ENCODE measurements around the gene UBE2V1.

UBE2V1 gene

DNA sequence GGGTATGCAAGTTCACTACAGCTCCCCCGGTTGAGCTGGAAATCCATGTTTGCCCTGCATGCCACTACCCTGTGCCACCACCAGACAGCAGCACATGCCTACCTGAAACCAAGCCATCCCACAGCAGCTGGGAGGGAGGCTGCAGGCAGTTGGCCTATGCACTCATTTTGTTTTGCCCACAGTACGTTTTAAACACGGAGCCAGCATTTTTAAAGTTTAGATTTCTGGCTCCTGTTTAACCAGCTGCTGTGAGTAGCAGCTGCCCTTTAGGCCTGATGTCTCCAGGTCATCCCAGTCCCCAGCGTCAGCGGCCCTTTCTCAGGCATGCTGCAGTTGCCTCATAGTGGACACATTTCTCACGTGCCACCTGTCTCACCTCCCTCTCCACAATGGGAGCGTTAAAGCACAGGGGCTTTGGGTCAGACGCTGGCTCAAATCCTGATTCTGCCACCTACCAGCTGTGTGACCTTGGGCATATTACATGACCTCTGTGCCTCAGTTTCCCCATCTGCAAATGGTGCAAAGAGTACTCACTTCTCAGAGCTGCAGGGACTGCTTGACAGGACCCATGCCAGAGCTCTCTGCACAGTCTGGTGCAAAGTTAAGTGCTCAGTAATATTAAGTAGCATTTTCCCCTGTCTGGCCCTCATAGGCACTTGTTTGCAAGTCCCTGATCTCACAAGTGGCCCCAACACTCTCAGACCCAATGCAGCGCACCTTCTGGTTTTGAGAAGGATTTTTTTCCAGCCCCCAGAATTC lies 8.2 kb upstream of the UBE2V1 start:
- Histone ChIP-seq H3K36me3 (ENCODE audit: low read length) (no peaks in the 10 kb centered on the region), H3K9ac (ENCODE audit: low read length) (no peak overlapping the region), H3K27ac (ENCODE audit: low read depth, low read length) (no peak overlapping the region), H3K27me3 (ENCODE audit: low read length) (no peaks in the 10 kb centered on the region), H3K4me3 (ENCODE audit: insufficient read depth, low read length, poor library complexity, severe bottlenecking) (no peak overlapping the region), H3K9me3 (ENCODE audit: insufficient read depth, low read length) (no peaks in the 10 kb centered on the region), H3K79me2 (ENCODE audit: insufficient read depth, low read length) (no peaks in the 10 kb centered on the region), H3F3A (ENCODE audit: insufficient read depth) (no peaks in the 10 kb centered on the region), H4K20me1 (ENCODE audit: low read depth, low read length) (no peaks in the 10 kb centered on the region), H3K4me2 (ENCODE audit: low read depth, low read length, poor library complexity, severe bottlenecking) (no peak overlapping the region), H2AFZ (ENCODE audit: low read depth, low read length, severe bottlenecking) (no peak overlapping the region), H3K9me2 (replicated peaks; ENCODE audit: insufficient read depth, low read length) (no peaks in the 10 kb centered on the region)
- peak; percentile 59 for TF ChIP-seq CTCF (IDR thresholded peaks at IDR 0.05; ENCODE audit: insufficient read depth, low read length, poor library complexity, severe bottlenecking)
- no peak for TF ChIP-seq EZH2phosphoT487 (conservative IDR thresholded peaks at IDR 0.05; ENCODE audit: low read length)

GRCh38 chr20:50118203-50118602 lies 5.3 kb upstream of the UBE2V1 start:
- no peak for TF ChIP-seq CTCF (IDR thresholded peaks at IDR 0.05; ENCODE audit: insufficient read depth, low read length, poor library complexity, severe bottlenecking)
- no peak for TF ChIP-seq EZH2phosphoT487 (conservative IDR thresholded peaks at IDR 0.05; ENCODE audit: low read length)
- Histone ChIP-seq H3K36me3 (ENCODE audit: low read length) (no peaks in the 10 kb centered on the region), H3K79me2 (ENCODE audit: insufficient read depth, low read length) (peaks cover 14% of the 10 kb centered on the region; the same call in 1 of the 2 replicates), H3K9me3 (ENCODE audit: insufficient read depth, low read length) (no peaks in the 10 kb centered on the region), H3K9me2 (replicated peaks; ENCODE audit: insufficient read depth, low read length) (no peaks in the 10 kb centered on the region), H3K9ac (ENCODE audit: low read length) (no peak overlapping the region), H4K20me1 (ENCODE audit: low read depth, low read length) (no peaks in the 10 kb centered on the region), H2AFZ (ENCODE audit: low read depth, low read length, severe bottlenecking) (no peak overlapping the region), H3K27me3 (ENCODE audit: low read length) (no peaks in the 10 kb centered on the region), H3K4me2 (ENCODE audit: low read depth, low read length, poor library complexity, severe bottlenecking) (no peak overlapping the region), H3F3A (ENCODE audit: insufficient read depth) (peaks cover 13% of the 10 kb centered on the region), H3K4me3 (ENCODE audit: insufficient read depth, low read length, poor library complexity, severe bottlenecking) (no peak overlapping the region), H3K27ac (ENCODE audit: low read depth, low read length) (no peak overlapping the region)

- Histone ChIP-seq H3K4me3 (ENCODE audit: insufficient read depth, low read length, poor library complexity, severe bottlenecking) (peak overlapping the region; percentile 89), H3K36me3 (ENCODE audit: low read length) (no peaks in the 10 kb centered on the region), H4K20me1 (ENCODE audit: low read depth, low read length) (no peaks in the 10 kb centered on the region; the same call in 1 of the 2 replicates), H3K27ac (ENCODE audit: low read depth, low read length) (no peak overlapping the region), H3K4me2 (ENCODE audit: low read depth, low read length, poor library complexity, severe bottlenecking) (peak overlapping the region; percentile 91), H3F3A (ENCODE audit: insufficient read depth) (peaks cover 14% of the 10 kb centered on the region), H2AFZ (ENCODE audit: low read depth, low read length, severe bottlenecking) (peak overlapping the region; percentile 87), H3K9me2 (replicated peaks; ENCODE audit: insufficient read depth, low read length) (no peaks in the 10 kb centered on the region), H3K27me3 (ENCODE audit: low read length) (no peaks in the 10 kb centered on the region), H3K9me3 (ENCODE audit: insufficient read depth, low read length) (no peaks in the 10 kb centered on the region), H3K79me2 (ENCODE audit: insufficient read depth, low read length) (peaks cover 29% of the 10 kb centered on the region), H3K9ac (ENCODE audit: low read length) (peak overlapping the region; percentile 68)
- TF ChIP-seq EZH2phosphoT487 (conservative IDR thresholded peaks at IDR 0.05; ENCODE audit: low read length) (no peak), CTCF (IDR thresholded peaks at IDR 0.05; ENCODE audit: insufficient read depth, low read length, poor library complexity, severe bottlenecking) (no peak)
Observed at GRCh38 chr20:50116368-50116999, 3.5 kb upstream of the UBE2V1 start.

Measured in SU-DHL-6 (cell line).